HG02840 (cell line): ENCODE results near the gene CASZ1.

Source experiments
- ATAC-seq: cut with Tn5 transposase; IDR thresholded peaks from one replicate; pipeline ENCODE4 v1.9.1; 2021; ENCODE audit warnings: mild to moderate bottlenecking, moderate library complexity, moderate number of reproducible peaks; ENCODE audit not compliant: unreplicated experiment, low FRiP score

CASZ1 gene

DNA sequence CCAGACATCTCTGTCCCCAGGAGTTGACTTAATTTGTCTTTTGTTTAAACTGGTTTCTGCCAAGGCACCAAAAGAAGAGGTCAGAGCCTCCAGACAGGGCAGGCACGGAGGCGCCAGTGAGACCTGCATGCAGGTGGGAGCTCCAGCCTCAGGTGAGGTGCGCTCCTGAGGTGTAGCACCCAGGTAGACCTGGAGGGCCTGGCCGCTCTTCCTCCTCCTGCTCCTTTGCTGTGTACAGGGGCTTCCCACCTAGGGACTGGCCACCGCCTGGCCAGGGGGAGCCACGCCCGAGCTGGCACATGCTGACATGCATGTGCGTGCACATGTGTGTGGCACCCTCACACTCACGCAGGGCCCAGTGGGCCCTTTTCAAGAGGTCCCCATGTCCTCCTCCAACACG lies 163.0 kb downstream of the CASZ1 start:
- ATAC-seq: no peak

DNA sequence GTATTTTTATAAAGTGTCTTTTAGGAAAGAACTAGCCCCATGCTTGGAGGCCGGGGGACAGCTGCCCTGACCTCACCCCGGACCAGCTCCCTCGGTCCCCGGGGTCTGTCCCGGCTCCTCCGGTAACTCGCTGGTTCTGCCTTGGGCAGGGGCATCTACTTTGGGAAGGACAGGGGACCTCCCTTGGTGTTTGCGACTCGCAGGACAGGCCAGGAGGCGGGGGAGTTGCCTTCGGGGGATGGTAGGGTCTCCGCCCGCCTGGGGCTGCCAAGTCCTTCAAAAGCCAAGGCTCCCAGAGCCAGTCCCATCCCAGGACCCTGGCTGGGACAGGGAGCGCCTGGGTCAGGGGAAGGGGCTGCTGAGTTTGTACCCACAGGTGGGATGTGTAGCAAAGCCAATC lies 163.8 kb downstream of the CASZ1 start:
- ATAC-seq: no peak

GRCh38 chr1:10631811-10632593 lies 164.4 kb downstream of the CASZ1 start:
- ATAC-seq: no peak

DNA sequence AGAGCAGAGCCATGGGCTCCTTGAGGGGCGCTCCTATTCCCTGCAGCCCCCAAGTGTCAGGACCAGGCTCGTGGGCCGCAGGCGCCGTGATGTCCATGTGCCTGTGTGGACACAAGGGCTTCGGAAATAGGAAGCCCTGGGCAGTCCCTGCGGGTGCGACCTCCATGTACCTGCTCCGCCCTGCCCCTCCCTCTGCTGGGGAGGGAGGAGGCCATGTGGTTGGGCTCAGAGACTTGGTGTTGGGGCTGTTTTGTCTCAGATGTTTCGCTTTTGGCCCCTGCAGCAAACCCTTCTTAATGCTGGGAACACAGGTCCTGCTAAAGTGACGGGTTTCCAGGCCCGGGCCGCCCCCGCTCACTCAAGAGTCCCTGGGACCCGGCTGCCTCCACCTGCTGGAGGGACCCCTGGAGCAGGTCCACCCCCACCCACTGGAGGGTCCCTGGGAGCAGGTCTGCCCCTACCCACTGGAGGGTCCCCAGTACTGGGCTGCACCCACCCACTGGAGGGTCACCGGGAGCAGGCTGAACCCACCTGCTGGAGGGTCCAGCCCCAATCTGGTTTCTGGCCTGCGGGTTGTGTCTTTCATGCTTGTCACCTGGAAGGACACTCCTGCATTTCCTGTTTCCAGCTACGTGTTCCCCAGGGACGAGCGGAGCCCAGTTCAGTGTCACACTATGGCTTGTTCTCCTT lies 165.2 kb downstream of the CASZ1 start:
- ATAC-seq: no peak

- no peak for ATAC-seq
Measured at GRCh38 chr1:10630661-10631120, 165.8 kb downstream of the CASZ1 start.

- no peak for ATAC-seq
Measured at GRCh38 chr1:10629816-10630571, 166.5 kb downstream of the CASZ1 start.

DNA sequence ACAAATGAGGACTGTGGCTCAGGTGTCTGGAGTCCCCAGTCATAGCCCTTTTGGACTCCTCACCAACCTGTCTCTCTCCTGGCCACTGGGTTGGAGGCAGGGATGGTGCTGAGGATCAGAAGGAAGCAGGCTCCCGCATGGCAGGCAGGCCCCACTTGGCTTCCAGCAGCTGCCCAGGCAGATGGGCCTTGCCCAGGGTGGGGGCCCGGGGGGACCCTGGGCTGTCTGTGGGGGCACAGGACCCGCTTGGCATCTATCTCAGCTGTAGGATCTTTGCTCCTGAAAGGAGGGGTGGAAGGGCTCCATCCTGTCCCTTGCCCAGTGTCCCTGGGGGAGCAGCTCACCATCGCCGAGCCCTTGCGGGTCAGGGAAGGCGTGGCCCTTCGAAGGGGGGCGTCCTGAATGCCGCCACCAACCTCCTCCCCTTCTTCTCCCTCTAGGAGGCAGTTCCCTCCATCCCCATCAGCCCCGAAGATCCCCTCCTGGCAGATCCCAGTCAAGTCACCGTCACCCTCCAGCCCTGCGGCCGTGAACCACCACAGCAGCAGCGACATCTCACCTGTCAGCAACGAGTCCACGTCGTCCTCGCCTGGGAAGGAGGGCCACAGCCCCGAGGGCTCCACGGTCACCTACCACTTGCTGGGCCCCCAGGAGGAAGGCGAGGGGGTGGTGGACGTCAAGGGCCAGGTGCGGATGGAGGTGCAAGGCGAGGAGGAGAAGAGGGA lies 167.2 kb downstream of the CASZ1 start:
- no peak for ATAC-seq

DNA sequence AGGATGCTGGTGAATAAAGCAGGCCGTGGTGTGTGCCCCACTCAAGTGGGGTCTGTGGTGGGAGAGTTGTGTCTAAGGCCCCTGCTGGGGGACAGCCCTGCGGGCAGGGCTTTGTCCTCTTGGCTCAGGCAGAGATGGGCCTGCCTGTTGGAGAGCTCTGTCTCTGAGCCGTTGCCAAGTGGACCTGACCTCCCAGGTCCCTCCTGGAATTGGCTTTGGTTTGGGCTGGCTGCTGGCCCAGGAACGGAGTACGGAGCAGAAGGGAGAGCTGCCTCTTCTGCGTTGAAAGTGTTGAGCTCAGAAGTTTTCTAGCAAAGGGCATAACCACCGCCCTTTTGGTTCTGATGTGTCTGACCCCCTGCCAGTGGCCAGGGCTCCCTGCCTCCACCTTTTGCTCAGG lies 167.8 kb downstream of the CASZ1 start:
- ATAC-seq: no peak

GRCh38 chr1:10626791-10627410 lies 169.5 kb downstream of the CASZ1 start:
- no peak for ATAC-seq

GRCh38 chr1:10626131-10626731 lies 170.2 kb downstream of the CASZ1 start:
- no peak for ATAC-seq

DNA sequence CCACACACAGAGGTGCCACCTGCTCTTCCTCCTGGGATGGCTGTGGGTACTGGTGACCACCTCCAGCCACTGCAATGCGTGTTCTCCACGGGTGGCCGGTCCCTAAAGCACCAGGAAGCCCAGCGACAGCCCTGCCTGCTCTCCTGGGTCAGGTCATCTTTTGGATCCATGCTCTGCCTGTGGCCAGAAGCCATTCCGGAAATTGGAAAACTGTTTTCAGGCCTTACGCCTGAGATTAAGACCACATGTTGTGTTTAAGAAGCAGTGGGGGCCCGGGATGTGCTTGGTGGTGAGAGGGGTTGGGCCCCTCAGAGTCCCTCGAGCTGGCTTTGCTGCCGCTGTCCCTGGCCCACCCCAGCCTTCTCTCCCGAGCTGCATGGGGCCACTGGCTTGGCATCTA lies 170.9 kb downstream of the CASZ1 start:
- no peak for ATAC-seq

DNA sequence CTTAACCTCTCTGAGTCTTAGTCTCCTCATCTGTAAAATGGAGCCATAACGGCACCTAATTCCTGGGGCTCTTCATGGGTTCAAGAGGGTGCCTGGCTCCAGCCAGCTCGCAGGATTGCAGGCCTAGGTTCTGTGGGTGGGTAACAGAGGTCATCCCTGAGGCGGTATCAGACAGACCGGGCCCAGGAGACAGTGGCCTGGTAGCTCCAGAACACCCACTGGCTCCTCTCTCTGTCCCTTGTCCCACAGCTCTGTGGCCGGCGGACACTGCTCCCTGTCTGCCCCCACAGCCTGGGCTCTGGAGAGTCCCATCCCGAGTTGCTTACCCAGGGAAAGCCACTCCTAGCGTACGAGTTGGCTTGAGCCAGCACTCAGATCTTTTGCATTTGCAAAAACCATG lies 171.4 kb downstream of the CASZ1 start:
- no peak for ATAC-seq

DNA sequence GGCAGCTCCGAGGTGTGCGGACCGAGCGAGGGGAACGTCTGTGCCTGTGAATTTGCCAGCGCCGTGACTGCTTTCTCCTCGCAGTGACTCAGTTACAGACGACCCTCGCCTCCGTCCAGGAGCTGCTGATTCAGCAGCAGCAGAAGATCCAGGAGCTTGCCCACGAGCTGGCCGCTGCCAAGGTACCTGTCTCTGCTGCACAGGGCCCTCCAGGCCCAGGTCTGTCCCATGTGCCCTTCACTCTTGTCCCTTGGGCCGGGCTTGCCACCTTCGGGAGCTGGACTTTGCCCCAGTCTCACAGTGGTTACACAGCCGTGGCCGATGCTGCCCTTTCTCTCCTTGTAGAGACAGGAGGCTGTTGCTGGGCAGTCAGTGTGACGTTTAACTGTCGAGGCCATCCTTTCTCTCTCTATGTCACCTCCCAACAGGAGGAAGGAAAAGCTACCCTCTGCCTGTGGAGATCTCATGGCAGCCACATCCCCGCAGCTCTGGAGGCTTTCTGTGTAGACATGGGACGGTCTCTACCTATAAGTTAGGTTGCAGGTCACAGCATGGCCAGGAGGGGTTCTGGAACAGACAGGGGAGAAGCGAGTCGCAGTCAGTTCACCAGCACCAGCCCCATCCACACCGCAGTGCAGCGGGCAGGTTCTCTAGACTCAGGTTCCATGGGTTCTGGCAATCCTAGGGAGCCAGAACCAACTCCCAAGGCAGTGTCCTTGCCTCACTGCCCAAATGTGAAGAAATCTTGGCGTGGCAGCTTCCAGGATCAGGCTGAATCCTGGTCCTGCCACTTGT lies 172.0 kb downstream of the CASZ1 start:
- no peak for ATAC-seq

GRCh38 chr1:10623686-10624145 lies 172.7 kb downstream of the CASZ1 start:
- no peak for ATAC-seq

GRCh38 chr1:10622910-10623685 lies 173.3 kb downstream of the CASZ1 start:
- no peak for ATAC-seq

DNA sequence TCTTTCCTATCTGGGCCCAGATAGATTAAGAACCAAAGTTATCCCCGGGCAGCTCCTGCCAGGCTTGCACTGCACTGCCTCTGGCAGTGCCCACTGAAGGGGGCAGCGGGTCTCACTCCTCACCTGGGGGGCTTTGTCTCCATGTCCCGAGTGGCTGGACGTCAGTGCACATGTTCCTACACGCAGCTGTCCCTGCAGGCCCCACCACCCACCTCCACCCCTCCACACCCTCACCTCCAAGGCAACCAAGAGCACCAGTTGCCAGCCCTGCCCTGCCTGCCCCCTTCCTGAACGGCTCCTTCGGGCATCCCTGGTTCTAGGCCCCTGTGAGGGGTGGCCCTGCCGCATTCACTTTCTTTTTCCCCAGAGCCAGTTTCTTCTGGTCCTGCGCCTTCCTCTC lies 174.5 kb downstream of the CASZ1 start:
- ATAC-seq: no peak

DNA sequence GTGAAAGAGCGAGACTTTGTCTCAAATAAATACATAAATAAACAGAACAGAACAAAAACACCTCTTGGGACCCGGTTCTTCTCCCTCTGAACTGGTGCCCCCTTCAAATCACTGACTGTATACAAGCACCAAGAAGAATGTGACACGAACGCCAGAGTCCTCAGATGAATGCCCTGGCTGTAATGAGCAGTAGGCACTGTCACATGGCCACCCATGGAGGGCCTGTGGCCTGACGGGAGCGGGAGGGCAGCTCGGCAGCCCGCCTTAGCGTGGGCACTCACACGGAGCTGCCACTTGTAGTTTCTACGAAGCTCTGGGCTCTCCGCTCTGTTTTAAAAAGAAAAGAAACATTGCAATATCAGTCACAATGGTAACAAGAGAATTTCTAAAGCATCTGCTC lies 175.7 kb downstream of the CASZ1 start:
- no peak for ATAC-seq
